GM15510 (cell line): ENCODE results near the gene SF3B3.

Source experiments
- POLR2A ChIP-seq: IDR thresholded peaks from 3 replicates; pipeline ENCODE4 v1.6.1; 2011; ENCODE audit warnings: borderline replicate concordance; ENCODE audit not compliant: insufficient read length; ENCODE audit errors: extremely low read depth

The SF3B3 gene

DNA sequence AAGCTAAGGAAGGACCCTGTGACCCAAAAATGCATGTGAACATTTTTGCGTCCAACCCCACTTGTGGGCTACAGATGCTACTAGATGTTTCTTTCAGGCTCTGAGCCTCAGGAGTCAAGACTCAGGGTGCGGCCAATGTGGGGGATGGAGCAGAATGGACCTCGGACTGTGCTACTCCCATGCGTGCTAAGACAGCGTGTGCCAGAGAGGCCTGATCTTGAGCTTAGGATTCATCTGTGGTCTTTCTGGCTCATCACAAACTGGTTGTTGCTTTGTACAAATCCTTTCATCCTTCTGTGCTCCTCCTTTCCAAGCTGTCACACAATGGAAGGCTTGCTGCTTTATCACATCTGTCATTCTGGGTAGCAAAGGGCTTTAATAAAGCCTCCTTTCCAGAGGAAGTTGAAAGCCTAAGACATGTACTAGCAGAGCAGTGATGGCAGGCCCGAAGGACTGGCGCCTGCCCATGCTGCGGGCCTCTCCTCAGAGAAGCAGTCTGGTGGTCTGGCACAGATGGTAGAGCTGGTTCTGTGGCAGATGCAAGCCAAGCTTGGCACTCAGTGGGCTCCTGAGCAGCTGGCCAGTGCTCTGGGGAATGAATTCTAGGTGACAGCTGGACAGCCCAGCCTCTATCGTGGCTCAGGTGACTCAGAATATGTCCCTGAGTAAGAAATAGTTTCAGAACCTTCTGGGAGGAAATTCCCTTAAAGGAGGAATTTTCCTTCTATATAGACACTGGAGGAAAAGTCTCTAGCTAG lies 28.0 kb upstream of the SF3B3 start:
- no peak for TF ChIP-seq POLR2A

DNA sequence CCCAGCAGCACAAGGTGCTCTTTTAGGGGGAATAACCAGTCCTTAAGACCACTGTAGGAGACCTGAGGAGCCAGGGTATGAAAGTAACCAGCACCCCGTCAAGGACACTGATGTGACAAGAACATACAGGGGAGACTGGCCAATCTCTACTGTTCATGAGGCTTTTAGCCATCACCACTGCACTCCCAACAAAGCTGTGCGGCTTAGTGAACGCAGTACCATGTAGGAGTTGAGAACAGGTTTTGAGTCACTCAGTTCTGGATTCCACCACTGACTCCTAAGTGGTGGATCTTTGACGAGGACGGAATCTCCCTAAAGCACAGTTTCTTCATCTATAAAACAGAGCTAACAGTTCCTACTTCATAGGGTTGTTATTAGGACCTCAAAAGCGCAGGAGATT lies 27.1 kb upstream of the SF3B3 start:
- TF ChIP-seq POLR2A, result no peak

DNA sequence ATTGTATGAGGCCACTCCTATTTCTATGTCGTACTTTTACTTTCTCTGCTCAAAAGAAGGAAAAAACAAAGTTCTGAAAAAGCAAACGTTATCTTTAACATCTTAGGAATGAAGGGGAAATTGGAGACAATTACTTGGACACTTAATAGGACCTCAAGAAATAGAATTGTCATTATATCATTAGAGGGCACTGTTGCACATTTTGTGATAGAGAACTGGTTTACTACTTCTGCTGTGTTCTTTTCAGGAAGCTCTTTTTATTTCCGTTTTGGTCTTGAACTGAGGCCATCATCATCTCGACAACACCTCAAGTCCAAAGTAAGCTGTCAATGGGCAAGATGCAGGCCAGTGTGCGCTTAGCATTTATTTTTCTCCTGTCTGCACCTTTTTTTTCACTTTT lies 14.9 kb upstream of the SF3B3 start:
- TF ChIP-seq POLR2A, result no peak

DNA sequence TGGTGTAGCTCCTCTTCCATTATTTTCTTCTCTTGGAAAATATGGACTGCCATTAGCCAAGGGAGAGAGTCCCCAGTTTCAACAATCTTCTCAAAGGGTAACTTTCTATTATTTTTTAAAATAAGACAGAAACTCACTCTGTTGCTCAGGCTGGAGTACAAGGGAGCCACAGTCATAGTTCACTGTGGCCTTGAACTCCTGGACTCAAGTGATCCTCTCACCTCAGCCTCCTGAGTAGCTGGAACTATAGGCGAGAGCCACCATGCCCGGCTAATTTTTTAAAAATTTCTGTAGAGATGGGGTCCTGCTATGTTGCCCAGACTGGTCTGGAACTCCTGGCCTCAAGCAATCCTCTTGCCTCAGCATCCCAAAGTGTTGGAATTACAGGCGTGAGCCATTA lies 13.4 kb upstream of the SF3B3 start:
- no peak for TF ChIP-seq POLR2A

DNA sequence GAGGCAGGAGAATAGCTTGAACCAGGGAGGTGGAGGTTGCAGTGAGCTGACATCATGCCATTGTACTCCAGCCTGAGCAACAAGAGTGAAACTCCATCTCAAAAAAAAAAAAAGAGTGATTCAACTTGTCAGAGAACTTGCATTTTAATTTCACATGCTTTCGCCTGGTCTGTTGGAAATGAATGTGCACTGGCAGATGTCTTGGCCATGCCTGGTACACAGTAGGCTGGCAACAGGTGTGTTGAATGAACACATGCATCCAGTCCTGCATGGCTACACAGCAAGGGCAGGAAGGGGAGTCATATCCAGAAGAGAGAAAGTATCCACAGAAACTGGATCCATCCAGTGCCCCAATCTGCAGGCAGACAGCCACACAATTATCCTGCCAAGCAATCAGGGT lies 11.8 kb upstream of the SF3B3 start:
- TF ChIP-seq POLR2A, result no peak

DNA sequence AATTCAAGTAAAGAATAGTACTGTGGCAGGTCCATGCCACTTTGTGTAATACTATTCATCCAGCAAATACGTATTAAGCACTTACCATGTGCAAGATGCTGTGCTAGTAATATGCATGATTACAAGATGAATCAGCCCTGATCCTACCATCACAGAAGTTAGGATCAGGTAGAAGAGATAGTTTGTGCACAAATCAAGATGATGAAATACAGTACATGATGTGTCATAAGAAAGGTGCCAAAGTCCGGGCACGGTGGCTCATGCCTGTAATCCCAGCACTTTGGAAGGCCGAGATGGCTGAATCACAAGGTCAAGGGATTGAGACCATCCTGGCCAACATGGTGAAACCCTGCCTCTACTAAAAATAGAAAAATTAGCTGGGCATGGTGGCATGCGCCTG lies 11.2 kb upstream of the SF3B3 start:
- no peak for TF ChIP-seq POLR2A

DNA sequence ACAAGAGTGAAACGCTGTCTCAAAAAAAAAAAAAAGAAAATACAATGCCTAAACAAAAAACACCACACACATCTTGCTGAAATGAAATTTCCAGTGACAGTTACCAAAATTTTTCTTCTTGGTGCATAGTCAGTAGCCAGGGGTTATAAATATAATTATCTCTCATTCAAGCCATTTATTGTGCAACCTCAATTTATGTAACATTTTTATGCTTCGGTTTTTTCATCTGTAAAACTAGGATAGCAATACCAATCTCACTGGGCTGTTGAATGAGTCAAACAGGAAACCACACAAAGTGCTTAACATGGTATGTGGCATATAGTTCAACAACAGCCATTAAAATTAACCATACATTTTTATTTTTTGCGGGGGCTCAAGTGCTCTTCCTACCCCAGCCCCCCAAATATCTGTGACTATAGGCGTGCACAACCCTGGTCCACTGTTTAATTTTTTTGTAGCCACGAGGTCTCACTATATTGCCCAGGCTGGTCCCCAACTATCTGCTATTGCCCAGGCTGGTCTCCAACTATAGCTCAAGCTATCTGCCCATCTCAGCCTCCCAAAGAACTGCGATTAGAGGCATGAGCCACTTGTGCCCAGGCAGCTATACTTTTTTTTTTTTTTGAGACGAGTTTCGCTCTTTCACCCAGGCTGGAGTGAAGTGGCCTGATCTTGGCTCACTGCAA lies 2.9 kb upstream of the SF3B3 start:
- TF ChIP-seq POLR2A, result no peak

DNA sequence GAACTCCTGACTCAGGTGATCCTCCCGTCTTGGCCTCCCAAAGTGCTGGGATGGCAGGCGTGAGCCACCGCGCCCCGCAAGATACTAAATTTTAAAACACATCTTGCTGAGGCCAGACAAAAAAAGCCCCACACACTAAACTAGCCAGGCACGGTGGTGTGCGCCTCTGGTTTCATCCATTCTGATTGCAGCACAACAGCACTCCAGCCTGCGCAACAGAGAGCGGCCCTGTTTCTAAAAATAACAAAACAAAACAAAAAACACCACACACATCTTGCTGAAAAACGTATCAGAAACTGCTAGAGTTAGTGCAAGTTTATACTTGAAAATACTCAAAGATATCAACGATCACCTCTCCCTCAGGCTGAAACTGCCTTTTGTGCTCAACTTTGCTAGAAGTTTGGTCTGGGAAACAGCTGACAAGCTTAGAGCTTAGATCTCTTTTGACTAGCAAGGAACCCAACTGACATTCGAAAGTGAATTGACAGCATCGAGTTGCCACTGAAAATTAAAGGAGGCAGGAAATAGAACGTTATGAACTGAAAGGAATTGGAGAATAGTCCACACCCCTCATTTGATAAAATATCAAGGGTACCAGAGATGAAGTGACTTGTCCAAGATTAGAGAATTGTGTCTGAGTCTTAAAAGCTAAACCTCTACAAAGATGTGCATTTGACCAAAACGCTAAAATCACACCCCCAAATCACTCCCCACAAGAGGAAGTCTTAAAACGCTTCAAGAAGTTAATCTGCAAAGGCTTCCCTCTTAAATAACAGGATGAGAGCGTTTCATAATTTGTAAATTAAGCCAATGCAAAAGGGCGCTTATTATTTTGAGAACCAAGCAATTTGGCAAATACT lies 1.2 kb upstream of the SF3B3 start:
- no peak for TF ChIP-seq POLR2A

DNA sequence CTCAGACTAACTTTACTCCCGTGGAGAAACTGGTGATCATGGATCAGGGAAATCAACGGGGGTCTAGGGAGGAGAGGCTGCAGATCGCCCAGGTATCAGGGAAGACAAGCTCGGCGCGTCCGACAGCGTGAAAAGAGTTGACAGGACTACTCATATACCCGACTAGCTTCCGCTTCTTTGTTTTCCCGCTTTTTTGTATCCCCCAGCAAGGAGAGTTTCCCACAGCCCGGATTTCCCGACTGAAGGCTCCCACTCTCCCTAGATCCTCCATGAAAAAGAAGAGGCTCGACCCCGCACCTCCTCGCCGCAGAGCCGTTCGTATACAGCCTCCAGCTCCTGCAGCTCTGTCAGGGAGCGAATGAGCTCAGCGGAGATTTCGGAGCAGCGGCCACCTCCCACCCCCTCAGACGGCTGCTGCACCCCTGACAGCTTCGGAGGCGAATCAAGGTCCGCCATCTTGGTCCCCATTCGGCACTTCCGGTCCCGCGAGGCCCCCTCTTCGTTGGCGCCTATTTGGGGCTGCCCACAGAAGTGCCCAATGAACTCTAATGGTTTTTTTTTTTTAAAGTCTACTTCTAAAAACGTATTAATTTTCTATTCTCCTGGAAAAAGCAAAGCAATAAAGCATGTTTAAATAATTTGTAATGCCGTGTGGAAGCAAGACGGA lies 407 bp upstream of the SF3B3 start, which contains the start of gene COG4:
COG4 (minus strand) TSS at position 479 of the 667 bp plus-strand sequence; CDS start at position 468, 11 bp downstream.
- peak; percentile 90 for TF ChIP-seq POLR2A

DNA sequence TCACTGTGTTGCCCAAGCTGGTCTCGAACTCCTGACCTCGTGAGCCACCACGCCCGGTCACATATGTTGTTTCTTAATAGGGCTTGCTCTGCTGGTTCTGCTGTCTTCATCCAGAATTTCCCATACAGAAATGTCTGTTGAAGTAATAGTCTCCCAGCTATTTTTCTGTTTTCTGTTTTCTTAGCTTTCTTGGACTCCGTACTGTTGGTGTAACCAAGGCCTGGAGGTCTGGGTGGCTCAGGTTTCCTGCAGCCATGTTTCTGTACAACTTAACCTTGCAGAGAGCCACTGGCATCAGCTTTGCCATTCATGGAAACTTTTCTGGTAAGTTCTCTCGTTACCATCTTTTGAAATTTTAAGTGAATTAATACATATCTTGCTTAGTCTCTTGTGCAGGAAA lies 2.8 kb downstream of the SF3B3 start:
- TF ChIP-seq POLR2A, result no peak

DNA sequence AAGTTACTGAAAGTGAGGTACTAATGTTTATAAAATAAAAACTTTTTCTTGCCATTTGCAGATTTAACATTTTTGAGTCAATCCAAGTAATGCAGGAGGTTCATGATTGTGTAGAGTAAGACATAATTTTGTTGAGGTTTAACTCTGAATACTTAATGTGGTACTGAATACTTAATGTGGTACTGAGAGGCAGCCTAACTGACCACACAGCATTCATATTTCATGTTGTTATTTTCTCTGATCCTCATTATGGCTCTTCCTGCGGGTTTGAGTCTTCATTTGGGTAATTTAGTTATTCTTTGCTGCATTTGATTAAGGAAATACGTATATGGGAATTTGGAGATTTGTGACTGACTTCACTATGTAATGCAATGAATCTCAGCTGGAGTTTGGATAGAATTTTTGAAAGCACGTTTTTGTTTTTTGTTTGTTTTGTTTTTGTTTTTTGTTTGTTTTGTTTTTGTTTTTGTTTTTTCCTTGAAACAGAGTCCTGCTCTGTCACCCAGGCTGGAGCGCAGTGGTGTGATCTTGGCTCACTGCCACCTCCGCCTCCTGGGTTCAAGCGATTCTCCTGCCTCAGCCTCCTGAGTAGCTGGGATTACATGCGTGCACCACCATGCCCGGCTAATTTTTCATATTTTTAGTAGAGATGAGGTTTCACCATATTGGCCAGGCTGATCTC lies 3.8 kb downstream of the SF3B3 start:
- no peak for TF ChIP-seq POLR2A

DNA sequence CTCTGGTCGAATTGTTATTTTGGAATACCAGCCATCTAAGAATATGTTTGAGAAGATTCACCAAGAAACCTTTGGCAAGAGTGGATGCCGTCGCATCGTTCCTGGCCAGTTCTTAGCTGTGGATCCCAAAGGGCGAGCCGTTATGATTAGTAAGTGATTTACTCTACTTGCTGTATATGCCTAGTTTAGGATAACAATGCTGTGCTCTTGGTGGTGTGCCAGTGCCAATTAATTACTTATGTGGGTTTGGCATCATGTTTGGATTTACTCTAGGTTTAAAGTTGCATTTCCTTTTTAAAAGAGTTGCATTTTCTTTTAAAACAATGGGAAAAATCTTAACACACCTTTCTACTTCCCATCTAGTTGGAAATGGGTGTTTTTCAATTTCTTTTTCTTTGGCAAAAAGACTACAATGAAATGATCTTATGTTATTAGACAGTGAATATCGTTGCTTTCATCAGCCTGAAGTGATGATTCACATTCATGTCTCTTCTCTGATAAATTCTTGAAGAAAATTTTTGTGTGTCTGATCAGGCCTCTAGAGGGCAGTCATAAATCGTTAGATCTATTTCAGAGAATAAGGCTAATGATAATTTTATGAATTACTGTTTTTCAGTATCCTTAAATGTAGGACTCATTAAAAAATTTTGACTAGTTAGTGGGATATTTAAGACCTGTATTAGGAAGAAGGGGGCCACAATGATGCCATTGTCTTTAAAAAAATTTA lies 5.6 kb downstream of the SF3B3 start:
- TF ChIP-seq POLR2A, result no peak

DNA sequence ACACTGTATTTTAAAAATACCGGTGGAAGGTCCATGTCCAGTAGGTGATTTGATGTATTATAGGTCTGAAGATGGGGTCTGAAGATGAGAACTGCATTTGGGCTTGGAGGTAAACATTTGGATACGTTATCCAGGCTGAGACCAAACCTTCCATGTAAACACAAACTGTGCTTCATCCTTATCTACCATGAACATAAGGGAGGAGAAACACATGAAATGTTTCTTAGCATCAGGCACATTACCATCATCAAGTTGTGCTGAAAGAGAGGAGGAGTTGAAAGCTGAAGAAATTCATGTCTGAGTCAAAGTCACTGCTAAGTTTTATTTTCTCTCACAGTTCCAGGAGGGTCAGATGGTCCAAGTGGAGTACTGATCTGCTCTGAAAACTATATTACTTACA lies 11.4 kb downstream of the SF3B3 start:
- no peak for TF ChIP-seq POLR2A
